Naive B cell (primary cell): ENCODE measurements around the gene PLCXD1. TPM values are rescaled to one million over a fixed set of nuclear protein-coding genes. Genes with fewer than 3 reads are reported as not detected.
A peak's percentile ranks its signal among the peaks of the same experiment; 100 is the strongest.
"Not testable (repeated sequence)": the region's sequence is repeated elsewhere in the genome, so short reads cannot be mapped to it uniquely, and the experiment has no call there.

ENCODE experiments used
- ATAC-seq, 2 donors: fragments of 150-1000 bp; cut with Tn5 transposase; 2 replicates each; pipeline ENCODE4 v1.10.0; 2021; ENCODE audit warnings: low read depth in 2 of 2, mild to moderate bottlenecking in 2 of 2, moderate library complexity in 2 of 2
- DNase-seq: peaks from one replicate; pipeline ENCODE4 v3.0.0; 2022
- H3K27ac Mint-ChIP-seq, 6 donors: one replicate each; pipeline ENCODE4 v1.8.0; 2020 to 2022; ENCODE audit warnings: mild to moderate bottlenecking in 6 of 6, mixed read lengths in 6 of 6, moderate library complexity in 5 of 6, inconsistent platforms in 2 of 6
- H3K27me3 Mint-ChIP-seq, 3 donors: one replicate each; pipeline ENCODE4 v1.8.0; 2021 to 2022; ENCODE audit warnings: mixed read lengths in 3 of 3, mild to moderate bottlenecking in 1 of 3
- H3K36me3 Mint-ChIP-seq, 2 donors: one replicate each; pipeline ENCODE4 v1.8.0; 2020 to 2022; ENCODE audit warnings: mixed read lengths in 2 of 2, inconsistent platforms in 1 of 2, mild to moderate bottlenecking in 1 of 2
- H3K4me1 Mint-ChIP-seq, 3 donors: one replicate each; pipeline ENCODE4 v1.8.0; 2020 to 2022; ENCODE audit warnings: mixed read lengths in 3 of 3, inconsistent platforms in 1 of 3, mild to moderate bottlenecking in 1 of 3, moderate library complexity in 1 of 3
- H3K4me3 Mint-ChIP-seq, 8 donors: one replicate each; pipeline ENCODE4 v1.8.0; 2020 to 2022; ENCODE audit warnings: mild to moderate bottlenecking in 8 of 8, mixed read lengths in 8 of 8, moderate library complexity in 8 of 8, inconsistent platforms in 2 of 8
- H3K9me3 Mint-ChIP-seq, 7 donors: one replicate each; pipeline ENCODE4 v1.8.0; 2020 to 2022; ENCODE audit warnings: mixed read lengths in 7 of 7, mild to moderate bottlenecking in 5 of 7, inconsistent platforms in 2 of 7, moderate library complexity in 1 of 7
- polyA plus RNA-seq, 6 donors: library from polyadenylated mRNA; unstranded; fragments of 300-500 nt; fragmentation: Illumina TruSeq; gene quantifications; one replicate each; pipeline ENCODE4 v1.2.3, GENCODE V29; 2021; ENCODE audit warnings: low read depth in 6 of 6

Gene PLCXD1
- polyA plus RNA-seq, 6 donors from 2014 or later = 2.6 to 6.5 (median 4.8) TPM; not detected in 1

DNA sequence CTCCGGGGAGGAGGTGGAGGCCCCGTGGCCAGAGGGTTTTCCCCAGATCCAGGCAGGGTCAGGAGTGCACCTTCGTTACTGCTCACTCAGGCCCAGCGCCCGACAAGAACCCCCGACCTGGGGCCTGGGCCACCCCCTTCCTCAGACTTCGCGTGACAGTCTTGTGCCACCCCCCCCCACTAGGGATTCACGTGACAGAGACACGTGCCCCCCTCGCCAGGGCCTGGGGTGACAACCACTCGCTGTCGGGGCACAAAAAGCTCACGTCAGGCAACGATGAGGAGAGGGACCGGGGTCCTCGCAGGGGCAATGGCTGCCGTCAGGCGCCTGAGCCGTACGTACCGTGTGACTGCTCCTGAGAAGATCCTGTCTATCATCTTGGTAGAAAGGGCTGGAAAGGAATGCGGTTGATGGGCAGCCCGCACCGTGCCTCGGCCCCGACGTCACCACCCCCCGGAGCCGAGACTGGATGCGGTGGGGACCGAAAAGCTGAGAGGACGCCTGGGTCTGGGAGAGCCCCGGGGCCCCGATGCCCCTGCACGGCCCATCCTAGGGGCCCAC lies 60.4 kb downstream of the PLCXD1 start:
- ATAC-seq = no peak

DNA sequence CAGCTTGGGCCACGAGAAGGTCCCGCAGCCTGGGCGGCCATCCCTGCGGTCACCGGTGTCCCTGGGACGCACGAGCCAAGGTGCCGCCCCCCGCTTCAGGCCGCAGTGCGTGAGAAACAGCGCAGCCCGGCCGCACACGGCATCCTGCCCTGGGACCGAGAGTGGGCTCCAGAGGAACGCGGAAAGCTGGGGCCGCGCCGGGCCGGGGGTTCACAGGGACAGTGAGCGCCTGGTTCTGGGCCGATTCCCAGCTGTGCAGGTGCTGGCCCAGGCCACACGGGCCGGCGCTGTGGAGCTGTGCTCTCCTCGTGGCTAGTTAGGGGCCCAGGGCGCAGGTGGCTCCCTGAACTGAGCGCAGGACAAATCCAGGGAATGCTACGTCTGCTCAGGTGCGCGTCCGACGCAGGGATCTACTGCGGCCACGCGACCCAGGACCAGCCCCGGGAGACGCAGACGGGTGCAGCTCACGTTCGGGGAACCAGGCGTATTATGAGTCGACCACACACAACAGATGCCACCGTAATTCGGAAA lies 63.3 kb downstream of the PLCXD1 start:
- Mint-ChIP-seq H3K9me3 (peaks cover 0 to 2% (median 0%) of the 10 kb centered on the region in 7 donors), H3K27ac (peak overlapping the region in 1 of 6 donors; percentile 74)

More for the DNA sequence above, 60.4 kb downstream of the PLCXD1 start:
- Mint-ChIP-seq H3K4me1 (peaks cover 0 to 6% (median 4%) of the 10 kb centered on the region in 3 donors), H3K9me3 (peaks cover 0 to 2% (median 0%) of the 10 kb centered on the region in 7 donors), H3K27ac (peak overlapping the region in 2 of 6 donors; percentile 53 to 85), H3K36me3 (peaks cover 1 to 16% of the 10 kb centered on the region in 2 donors), H3K4me3 (no peak overlapping the region), H3K27me3 (no peaks in the 10 kb centered on the region)
- DNase-seq = no peak

DNA sequence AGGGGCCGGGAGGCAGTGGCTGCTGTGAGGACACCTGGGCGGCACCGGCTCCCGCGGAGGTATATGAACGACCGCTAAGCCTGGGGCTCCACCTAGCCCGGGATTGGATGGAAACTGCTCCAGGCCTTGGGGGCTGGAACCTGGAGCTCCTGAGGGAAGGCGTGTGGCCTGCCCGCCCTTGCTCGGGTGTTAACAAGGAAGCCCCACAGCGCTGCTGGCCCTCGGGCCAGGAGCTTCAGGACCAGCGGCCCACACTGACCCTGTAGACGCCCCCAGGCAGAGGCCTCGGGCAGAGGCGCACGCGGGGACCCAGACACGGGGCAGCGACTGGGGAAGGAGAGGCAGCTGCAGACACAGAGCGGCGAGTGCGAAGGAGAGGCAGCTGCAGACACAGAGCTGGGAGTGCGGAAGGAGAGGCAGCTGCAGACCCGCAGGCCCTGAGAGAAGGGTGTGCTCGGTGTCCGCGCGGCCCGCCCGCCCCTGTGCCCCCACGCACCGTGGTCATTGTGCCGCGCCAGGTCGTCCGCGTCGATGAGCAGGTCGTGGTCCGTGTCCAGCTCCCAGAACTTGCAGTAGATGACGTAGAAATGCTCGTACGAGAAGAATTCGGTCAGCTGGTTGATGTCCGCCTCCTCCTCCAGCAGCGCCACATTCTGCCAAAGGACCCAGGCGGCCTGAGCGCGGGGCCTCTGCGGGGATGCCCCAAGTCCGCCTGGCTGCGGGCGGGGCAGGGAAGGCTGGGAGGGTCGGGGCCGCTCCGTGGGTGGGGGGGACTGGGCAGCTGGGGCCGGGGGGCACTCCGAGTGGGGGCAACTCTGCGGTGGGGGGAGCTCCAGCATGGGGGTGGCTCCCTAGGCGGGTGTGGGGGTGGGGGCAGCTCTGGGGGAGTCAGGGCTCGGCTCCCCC lies 64.1 kb downstream of the PLCXD1 start:
- Mint-ChIP-seq H3K4me3 (no peak overlapping the region), H3K27ac (no peak overlapping the region), H3K4me1 (peaks cover 0 to 10% (median 10%) of the 10 kb centered on the region in 3 donors), H3K36me3 (peaks cover 0 to 13% of the 10 kb centered on the region in 2 donors), H3K9me3 (peaks cover 0 to 2% (median 0%) of the 10 kb centered on the region in 7 donors), H3K27me3 (no peaks in the 10 kb centered on the region)
- ATAC-seq (no peak), DNase-seq (no peak)

More for the DNA sequence above, 63.3 kb downstream of the PLCXD1 start:
- H3K36me3 Mint-ChIP-seq = peaks cover 0 to 13% of the 10 kb centered on the region in 2 donors
- no peak for ATAC-seq
- no peaks in the 10 kb centered on the region for H3K27me3 Mint-ChIP-seq
- H3K4me1 Mint-ChIP-seq = peaks cover 0 to 10% (median 4%) of the 10 kb centered on the region in 3 donors
- no peak overlapping the region for H3K4me3 Mint-ChIP-seq
- DNase-seq = no peak

DNA sequence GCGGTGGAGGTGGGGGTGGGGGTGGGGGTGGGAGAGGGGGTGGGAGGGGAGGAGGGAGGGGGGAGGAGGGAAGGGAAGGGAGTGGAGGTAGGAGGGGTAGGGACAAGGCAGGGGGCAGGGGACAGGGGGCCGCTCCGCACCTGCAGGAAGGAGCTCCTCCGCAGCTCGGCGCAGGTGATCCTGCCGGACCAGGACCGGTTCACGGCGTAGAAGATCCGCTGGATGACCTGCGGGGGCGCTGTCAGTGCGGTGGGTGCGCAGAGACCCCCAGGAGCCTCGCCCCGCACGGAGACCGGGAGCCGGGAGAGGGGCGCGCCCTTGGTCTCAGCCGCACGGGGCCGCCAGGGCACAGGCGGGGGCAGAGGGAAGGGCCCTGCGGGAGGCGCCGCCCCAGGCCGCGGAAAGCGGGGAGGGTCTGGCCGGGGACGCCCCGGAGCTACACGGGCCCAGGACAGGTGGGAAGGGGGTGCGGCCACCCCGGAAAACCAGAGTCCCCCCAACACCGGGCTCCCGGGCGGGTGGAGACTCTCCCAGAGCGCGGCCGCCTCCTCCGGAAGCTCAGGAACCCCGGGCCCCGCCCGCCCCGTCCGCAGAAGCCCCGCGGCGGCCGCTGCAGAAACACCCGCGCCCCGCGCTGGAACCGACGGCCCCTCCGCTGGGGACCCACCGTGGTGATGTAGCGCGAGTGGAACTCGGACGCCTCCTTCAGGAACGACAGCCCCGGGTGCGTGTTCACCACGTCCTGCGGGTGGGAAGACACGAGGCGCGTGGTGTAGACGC lies 65.0 kb downstream of the PLCXD1 start:
- ATAC-seq (no peak), DNase-seq (no peak)
- H3K4me3 Mint-ChIP-seq = no peak overlapping the region

DNA sequence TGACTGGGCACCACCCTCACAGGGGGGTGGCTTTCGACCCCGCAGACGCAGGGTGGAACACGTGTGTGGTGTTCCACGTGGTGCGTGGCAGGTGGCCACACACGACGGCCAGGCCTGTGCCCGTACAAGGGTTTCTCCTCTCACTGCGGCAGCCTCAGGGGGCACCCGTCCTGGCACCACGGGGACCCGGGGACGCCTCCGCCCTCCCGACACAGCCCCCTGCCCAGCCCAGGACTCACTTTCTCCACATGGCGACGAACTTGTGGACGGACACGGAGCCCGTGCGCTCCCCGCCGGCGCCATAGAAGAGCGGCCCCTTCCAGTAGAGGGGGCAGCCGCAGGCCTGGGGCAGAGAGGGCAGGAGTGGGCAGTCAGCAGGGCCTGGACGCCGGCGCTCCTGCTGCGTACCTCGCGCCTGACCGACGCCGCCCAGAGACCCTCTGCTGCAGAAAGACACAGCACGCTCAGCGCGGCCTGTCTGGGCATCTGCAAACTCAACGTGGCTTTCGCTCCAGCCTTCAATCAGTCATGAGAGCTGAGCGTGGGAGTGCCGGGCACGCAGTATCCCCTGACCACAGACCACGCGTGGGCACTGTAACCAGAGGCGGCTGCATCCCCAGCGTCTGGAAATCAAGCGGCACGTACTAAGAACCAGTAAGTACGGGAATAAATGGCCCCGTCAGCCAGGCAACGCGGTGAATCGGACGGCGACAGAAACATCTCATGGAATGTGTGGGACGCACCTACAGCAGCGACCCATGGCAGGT lies 66.4 kb downstream of the PLCXD1 start:
- ATAC-seq (no peak), DNase-seq (no peak)
- Mint-ChIP-seq H3K27me3 (no peaks in the 10 kb centered on the region), H3K4me1 (peaks cover 2 to 10% (median 8%) of the 10 kb centered on the region in 3 donors), H3K27ac (no peak overlapping the region), H3K36me3 (no peaks in the 10 kb centered on the region), H3K4me3 (peak overlapping the region in 1 of 8 donors; percentile 9), H3K9me3 (no peaks in the 10 kb centered on the region)

More for the DNA sequence above, 65.0 kb downstream of the PLCXD1 start:
- Mint-ChIP-seq H3K27ac (no peak overlapping the region), H3K27me3 (no peaks in the 10 kb centered on the region), H3K4me1 (peaks cover 0 to 10% (median 10%) of the 10 kb centered on the region in 3 donors), H3K9me3 (peaks cover 0 to 2% (median 0%) of the 10 kb centered on the region in 7 donors), H3K36me3 (peaks cover 0 to 12% of the 10 kb centered on the region in 2 donors)

DNA sequence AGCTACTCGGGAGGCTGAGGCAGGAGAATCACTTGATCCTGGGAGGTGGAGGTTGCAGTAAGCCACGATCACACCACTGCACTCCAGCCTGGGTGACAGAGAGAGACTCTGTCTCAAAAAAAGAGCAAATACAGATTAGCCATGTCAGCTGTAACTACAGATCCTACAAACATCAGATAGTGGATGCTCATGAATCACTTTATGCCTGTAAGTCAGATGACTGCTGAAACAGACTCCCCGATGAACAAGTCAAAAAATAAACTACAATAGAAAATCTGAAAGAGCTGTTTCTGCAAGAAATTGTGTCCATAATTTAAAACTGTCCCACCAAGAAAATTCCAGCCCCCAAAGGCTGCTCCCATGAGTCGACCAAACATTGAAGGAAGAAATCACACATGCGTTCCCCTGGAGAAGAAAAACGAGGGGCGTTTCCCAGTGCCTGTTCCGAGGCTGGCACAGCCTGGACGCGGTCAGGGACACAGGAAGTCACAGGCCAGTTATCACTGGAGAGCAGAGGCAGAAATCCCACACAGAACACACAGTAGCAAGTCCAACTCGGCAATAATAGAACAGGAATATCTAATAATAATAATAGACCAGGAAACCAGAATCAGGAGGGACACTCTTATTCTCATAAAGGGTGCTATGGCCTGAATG lies 67.4 kb downstream of the PLCXD1 start:
- no peaks in the 10 kb centered on the region for H3K36me3 Mint-ChIP-seq
- no peak overlapping the region for H3K4me3 Mint-ChIP-seq
- no peak for DNase-seq
- H3K27me3 Mint-ChIP-seq = no peaks in the 10 kb centered on the region
- H3K27ac Mint-ChIP-seq = peak overlapping the region in 1 of 6 donors; percentile 74
- H3K4me1 Mint-ChIP-seq = peaks cover 3 to 10% (median 9%) of the 10 kb centered on the region in 3 donors
- ATAC-seq = no peak
- H3K9me3 Mint-ChIP-seq = no peaks in the 10 kb centered on the region

DNA sequence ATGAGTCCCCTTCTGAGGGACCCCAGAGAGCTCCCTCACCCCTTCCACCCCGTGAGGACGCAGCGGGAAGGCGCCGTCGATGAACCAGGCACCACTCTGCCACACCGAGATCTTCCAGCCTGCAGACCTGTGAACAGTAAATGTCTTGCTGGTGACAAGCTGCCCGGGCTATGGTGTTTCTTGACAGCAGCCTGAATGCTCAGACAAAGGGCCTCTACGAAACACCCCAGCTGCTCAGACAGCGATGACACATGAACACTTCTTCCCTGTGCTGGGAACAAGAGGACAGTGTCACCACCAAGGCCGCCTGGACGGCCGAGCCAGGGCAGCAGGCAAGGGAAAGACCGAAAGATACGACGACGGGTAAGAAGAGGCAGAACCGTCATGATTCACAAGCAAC lies 68.0 kb downstream of the PLCXD1 start:
- Mint-ChIP-seq H3K27ac (no peak overlapping the region), H3K4me1 (peaks cover 3 to 10% (median 9%) of the 10 kb centered on the region in 3 donors), H3K27me3 (no peaks in the 10 kb centered on the region), H3K36me3 (no peaks in the 10 kb centered on the region), H3K9me3 (no peaks in the 10 kb centered on the region), H3K4me3 (no peak overlapping the region)
- ATAC-seq = no peak
- DNase-seq = no peak

DNA sequence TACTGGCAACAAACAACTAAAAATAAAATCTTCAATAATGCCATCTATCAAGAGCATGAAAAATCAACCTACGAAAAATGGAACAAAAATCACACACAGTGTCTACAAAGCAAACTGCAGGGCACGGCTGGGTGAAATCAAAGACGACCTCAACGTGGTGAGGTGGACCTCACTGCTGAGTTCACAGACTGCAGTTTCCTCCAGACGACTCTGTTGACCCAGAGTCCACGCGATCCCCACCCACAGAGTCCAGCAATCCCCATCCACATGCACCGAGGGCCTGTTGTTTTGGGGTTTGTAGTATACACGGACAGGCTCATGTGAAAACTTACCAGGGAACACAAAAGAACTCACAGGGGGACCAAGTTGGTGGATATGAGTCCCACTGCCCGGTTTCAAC lies 68.5 kb downstream of the PLCXD1 start:
- DNase-seq = no peak
- Mint-ChIP-seq H3K36me3 (no peaks in the 10 kb centered on the region), H3K9me3 (no peaks in the 10 kb centered on the region), H3K4me1 (peaks cover 7 to 11% (median 9%) of the 10 kb centered on the region in 3 donors), H3K4me3 (no peak overlapping the region), H3K27me3 (no peaks in the 10 kb centered on the region), H3K27ac (no peak overlapping the region)
- no peak for ATAC-seq

DNA sequence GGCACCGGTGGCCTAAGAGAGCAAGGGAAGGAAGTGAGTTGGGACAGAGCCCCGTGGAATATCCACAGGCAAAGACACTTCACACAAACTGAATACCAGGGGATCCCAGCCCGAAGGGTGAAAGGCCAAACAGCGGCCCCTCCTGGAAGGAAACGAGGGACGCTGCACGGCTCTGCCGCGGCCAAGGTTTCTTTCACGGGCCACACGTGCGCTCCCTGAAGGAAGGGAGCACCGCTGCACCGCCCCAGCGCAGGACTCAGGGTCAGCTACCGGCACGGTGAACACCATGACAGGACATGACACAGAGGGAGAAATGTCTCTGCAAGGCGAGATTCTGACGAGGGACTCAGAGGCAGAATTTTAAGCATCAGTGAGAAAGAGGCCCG lies 69.0 kb downstream of the PLCXD1 start:
- Mint-ChIP-seq H3K36me3 (no peaks in the 10 kb centered on the region), H3K9me3 (no peaks in the 10 kb centered on the region), H3K27ac (peak overlapping the region in 1 of 6 donors; percentile 15), H3K4me1 (peaks cover 9 to 13% (median 11%) of the 10 kb centered on the region in 3 donors), H3K27me3 (no peaks in the 10 kb centered on the region), H3K4me3 (no peak overlapping the region)
- ATAC-seq (no peak), DNase-seq (no peak)

DNA sequence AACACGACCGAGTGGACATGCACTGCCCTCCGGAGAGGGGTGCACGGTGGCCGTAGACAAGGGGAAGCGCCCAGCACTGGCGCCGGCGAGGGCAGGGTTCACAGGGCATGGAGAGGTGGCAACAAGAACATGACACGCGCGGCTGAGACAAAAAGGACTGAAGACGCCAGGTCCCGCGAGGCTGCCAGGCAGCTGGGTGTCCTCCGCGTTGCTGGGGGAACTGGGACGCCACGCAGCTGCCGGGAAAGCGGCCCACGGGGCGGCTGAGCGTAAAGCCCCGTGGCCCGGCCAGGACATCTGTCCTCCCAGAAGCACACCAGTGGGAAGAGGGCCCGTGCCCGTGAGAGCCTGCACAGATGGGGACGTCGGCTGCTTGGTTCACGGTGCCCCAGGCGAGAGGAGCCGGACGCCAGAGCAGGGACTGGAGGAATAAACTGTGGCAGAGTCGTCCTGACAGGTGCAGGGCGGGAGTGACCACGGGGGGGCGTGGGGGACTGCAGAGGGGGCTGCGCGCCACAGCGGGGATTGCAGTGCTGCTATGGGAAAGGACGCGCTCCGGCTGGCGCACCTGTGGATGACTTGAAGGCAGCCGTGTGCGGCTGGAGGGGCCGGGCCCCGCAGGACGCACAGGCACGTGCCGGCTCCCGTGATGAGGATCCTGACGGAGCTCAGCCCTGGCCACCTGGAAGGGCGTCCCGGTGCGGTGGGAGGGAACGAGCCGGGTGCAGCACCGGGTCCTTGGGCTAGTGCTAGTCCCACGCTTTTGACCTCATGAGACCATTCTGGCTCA lies 69.5 kb downstream of the PLCXD1 start:
- Mint-ChIP-seq H3K9me3 (no peaks in the 10 kb centered on the region), H3K27me3 (no peaks in the 10 kb centered on the region), H3K4me1 (peaks cover 9 to 15% (median 13%) of the 10 kb centered on the region in 3 donors), H3K4me3 (no peak overlapping the region), H3K27ac (peak overlapping the region in 1 of 6 donors; percentile 15), H3K36me3 (no peaks in the 10 kb centered on the region)
- ATAC-seq (no peak), DNase-seq (no peak)

DNA sequence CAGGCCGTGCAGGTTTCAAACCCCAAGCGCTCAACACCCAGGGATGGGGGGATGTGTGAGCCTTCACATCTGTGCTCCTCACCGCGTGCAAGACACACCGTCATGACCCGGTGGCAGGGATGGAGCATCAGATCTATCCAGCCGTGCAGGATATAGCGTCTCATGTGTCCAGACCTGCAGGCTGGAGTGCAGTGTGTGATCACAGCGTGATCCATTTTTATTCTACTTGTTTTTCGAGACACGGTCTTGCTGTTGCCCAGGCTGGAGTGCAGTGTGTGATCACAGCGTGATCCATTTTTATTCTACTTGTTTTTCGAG lies 70.1 kb downstream of the PLCXD1 start:
- not testable (repeated sequence) for ATAC-seq, DNase-seq, H3K36me3 Mint-ChIP-seq, H3K27ac Mint-ChIP-seq, H3K9me3 Mint-ChIP-seq, H3K27me3 Mint-ChIP-seq, H3K4me3 Mint-ChIP-seq
- peaks cover 9 to 15% (median 13%) of the 10 kb centered on the region in 3 donors for H3K4me1 Mint-ChIP-seq

DNA sequence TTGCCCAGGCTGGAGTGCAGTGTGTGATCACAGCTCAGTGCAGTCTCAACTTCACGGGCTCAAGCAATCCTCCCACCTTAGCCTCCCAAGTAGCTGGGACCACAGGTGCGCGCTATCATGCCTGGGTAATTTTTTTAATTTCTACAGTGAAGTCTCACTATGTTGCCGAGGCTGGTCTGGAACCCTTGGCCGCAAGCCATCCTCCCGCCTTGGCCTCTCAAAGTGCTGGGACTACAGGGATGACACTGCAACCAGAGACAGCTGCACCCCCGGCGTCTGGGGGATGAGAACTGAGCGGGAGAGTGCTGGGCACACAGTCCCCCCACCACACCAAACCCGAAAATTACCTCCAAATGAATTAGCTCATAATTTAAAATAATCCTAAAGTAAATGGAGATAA lies 70.6 kb downstream of the PLCXD1 start:
- DNase-seq = no peak
- peaks cover 9 to 15% (median 13%) of the 10 kb centered on the region in 3 donors for H3K4me1 Mint-ChIP-seq
- no peak overlapping the region for H3K4me3 Mint-ChIP-seq
- ATAC-seq = no peak
- H3K9me3 Mint-ChIP-seq = no peaks in the 10 kb centered on the region
- H3K27me3 Mint-ChIP-seq = no peaks in the 10 kb centered on the region
- no peak overlapping the region for H3K27ac Mint-ChIP-seq
- peaks cover 0 to 2% of the 10 kb centered on the region in 2 donors for H3K36me3 Mint-ChIP-seq
